GM21367 (cell line): ENCODE data around the gene MGAT5.

Source experiments
- ATAC-seq: cut with Tn5 transposase; IDR thresholded peaks from one replicate; pipeline ENCODE4 v1.9.1; 2021; ENCODE audit not compliant: unreplicated experiment

MGAT5 gene, protein sequence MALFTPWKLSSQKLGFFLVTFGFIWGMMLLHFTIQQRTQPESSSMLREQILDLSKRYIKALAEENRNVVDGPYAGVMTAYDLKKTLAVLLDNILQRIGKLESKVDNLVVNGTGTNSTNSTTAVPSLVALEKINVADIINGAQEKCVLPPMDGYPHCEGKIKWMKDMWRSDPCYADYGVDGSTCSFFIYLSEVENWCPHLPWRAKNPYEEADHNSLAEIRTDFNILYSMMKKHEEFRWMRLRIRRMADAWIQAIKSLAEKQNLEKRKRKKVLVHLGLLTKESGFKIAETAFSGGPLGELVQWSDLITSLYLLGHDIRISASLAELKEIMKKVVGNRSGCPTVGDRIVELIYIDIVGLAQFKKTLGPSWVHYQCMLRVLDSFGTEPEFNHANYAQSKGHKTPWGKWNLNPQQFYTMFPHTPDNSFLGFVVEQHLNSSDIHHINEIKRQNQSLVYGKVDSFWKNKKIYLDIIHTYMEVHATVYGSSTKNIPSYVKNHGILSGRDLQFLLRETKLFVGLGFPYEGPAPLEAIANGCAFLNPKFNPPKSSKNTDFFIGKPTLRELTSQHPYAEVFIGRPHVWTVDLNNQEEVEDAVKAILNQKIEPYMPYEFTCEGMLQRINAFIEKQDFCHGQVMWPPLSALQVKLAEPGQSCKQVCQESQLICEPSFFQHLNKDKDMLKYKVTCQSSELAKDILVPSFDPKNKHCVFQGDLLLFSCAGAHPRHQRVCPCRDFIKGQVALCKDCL

DNA sequence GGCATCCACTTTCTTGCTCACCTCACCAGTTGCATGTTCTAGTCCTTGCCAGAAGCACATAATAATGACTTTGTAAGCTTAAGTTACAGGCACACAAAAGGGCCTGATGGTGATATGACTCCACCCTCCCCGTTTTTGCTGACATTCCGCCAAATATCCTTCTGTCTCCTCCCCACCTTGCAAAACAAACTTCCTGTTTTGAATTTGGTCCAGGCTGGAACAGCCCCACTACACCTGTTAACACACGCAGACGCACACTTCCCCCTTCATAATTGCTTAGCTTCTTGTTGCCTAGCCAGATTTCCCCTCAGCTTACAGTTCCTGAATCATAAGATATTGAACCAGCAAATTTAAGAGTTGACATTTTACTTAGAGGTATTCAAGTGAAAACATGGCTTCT lies at the start of gene MGAT5:
Gene MGAT5, plus strand, starts transcription at position 269 of the 400 bp plus-strand sequence. CDS start 332 bp downstream, outside the sequence.
- peak; percentile 1 for ATAC-seq

DNA sequence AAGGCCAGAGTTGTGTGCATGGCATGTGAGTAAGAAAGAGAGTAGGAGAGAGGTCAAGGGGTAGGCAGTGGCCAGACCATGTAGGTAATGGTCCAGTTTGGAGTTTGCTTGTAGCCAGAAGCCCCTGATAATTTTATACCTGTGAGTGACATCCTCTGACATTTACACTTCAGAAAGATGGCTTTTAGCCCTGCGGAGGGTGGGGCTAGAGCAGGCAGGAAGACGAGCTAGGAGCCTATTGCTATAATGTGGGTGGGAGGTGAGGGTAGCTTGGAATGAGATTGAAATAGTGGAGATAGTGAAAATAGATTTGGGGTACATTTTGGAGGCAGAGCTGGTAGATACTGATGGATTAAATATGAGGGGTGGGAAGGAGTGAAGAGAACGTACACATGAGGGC lies 48.8 kb upstream of the MGAT5 start:
- ATAC-seq: no peak

DNA sequence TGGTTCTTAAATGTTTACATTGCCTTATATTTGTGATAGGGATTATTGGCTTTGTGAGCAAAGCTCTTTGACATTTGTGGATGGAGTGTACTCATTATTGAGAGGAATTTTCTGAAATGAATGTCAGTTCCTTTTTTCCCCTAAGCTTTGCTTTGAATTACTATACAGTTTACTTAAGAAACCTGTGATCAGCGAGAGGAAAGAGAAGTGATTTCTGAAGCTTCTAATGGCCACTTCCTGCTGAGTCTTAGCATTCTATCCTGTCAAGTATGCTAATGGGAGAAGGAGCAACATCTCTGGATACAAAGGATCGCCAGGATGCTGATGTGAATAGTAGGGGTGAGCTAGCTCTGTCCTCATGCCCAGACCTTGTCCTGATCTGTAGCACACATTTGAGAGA lies 47.8 kb upstream of the MGAT5 start:
- no peak for ATAC-seq

DNA sequence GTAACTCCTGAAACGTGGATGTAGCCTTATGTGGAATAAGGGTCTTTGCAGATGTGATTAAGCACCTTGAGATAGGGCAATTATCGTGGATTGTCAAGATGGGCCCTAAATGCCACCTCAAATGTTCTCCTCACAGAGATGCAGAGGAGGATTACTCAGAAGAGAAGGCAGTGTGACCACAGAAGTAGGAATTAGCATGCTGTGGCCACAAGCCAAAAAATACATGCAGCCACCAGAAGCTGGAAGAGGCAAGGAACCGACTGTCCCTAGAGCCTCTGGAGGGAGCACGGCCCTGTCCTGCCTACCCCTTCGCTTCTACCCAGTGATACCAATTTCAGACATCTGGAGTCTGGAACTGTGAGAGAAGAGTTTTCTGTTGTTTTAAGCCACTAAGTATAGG lies 47.3 kb upstream of the MGAT5 start:
- no peak for ATAC-seq

DNA sequence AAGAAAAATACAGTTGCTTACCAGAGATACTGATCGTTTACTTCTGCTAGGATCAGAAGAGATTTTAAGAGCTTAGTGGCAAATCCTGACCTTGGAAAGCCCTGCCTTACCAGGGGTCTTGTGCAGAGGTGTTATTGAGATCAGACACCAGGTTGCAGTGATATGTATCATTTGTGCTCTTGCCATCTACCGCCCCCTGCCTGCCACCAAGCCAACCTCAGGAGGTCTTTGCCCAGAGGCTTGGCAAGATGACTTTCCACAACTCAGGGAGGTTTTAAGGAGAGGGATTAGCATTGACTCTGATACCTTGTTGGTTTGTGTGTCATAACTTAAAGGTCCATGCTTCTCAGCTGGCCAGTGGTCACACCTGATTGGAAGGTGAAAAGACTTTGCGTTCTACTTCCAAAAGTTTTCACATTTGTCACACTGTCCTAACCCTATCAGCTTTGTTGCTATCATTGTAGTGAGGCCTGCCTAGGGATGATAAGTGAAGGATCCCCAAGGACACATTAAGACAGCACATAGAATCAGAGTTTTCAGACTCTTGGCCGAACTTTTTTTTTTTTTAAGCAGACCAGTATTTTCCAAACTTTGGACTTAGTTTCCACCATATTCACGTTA lies 46.2 kb upstream of the MGAT5 start:
- ATAC-seq: peak; percentile 76

DNA sequence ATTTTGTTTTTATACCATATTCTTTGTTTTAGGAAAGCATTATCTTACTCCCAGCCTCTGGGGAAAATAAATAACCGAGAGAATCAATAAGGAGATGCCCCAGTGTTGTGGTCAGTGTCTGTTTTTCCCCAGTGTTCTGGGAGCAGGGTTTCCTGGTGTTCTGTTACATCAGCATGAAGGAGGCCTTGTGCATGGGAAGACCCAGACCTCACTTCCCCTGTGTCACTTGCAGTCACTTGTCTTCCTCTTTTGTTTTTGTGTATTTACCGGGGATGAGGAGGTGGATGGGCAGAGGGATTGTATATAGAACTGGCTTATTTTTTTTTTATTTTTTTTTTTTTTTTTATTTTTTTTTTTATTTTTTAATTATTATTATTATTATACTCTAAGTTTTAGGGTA lies 45.0 kb upstream of the MGAT5 start:
- ATAC-seq: no peak

DNA sequence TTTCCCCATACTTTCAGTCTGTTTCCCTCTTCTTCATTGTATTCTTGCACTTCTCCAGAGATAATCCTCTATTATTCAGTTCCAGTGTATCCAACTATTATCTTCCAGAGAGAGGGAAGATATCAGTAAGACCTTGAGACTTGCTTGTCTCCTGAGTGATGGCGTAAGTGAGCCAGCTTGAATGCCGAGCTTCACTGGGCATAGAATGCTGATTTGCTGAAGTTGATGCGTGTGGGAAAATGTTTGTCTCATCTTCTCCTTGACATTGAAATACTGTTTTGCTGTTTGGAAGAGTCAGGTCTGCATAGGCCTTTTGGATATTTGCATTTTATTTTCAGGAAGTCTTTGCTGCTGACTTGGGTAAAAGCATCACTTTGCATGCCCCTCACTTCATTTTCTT lies 41.1 kb upstream of the MGAT5 start:
- no peak for ATAC-seq

DNA sequence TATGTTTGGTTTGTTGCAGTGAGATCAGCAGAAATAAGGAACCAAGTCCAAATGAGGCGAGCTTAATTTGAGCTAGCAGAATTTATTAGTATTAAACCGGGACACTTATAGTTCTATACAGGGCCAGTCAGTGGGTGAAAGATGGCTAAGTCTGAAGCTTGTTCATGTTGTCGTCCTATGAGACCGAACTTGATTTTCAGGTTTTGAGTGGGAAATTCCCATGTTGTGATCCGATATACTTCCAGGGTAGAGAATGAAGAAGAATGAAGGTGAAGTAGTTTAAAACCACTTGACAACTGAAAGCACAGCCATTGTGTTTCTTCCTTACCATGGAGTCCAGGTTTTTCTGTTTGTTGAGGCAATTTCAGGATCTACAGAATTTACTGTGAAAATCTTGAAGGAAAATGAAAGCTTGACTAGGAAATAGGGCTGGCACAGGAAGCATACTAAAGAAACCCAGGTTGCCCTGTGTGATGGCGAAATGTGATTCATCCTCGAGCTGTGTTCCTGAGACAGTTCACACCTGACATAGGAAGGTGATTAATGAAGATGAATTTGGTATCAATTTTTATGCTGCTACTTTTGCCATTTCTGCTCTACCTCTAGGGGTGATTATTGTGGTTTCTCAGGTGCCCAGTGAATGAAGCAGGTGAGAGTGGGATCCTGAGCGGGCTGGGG lies 37.6 kb upstream of the MGAT5 start:
- ATAC-seq: no peak

DNA sequence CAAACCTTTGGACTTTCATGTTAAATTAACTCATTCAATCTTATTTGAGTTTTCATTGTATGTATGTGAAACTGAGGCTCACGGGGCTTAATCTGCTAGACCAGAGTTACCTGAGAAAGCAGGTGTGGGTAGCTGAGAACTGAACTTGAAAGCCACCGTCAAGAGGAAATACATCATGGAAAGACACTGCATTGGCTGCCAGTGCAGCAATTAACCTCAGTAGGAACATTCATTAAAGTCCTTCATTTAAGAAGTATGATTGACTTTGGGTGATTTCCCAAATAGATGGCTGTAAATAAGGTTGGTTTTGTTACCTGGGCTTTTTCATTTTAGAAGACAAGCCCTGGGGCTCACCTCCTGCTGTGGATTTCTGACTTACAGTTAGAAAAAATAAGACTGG lies 36.5 kb upstream of the MGAT5 start:
- ATAC-seq: no peak

DNA sequence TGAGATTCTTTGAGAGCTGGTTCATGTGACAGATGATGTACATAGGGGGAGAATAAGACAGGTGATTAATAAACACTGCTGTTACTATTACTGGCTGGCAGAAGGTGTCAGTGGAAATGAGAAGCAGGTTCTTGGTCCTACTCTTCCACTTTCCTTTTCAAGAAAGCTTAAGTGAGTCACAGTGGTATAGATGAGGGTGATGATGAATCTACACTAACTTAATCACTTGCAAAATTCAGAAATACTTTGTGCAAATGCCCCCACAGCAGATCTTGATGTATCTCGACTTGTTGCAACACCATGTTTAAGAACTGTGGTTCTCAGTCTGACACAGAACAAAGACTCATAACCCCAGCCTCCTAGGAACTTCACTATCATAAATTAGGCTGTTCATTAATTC lies 35.9 kb upstream of the MGAT5 start:
- peak; percentile 58 for ATAC-seq

DNA sequence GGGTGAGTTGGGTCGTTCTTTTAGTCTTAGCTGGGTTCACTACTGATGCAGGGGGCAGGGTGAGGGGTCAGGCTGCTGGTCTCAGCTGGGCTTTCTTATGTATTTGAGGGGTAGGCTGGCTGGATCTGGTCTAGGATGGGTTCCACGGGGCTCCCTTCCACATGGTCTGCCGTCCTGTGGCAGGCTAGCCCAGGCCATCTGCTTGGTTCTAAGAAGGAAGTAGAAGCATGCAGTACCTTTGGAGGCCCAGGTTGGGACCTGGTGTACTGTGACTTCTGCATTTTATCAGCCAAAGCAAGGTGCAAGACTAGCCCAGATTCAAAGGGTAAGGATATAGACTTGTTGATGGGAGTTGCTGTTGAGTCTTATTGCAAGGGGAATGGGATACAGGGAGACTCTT lies 35.5 kb upstream of the MGAT5 start:
- no peak for ATAC-seq

DNA sequence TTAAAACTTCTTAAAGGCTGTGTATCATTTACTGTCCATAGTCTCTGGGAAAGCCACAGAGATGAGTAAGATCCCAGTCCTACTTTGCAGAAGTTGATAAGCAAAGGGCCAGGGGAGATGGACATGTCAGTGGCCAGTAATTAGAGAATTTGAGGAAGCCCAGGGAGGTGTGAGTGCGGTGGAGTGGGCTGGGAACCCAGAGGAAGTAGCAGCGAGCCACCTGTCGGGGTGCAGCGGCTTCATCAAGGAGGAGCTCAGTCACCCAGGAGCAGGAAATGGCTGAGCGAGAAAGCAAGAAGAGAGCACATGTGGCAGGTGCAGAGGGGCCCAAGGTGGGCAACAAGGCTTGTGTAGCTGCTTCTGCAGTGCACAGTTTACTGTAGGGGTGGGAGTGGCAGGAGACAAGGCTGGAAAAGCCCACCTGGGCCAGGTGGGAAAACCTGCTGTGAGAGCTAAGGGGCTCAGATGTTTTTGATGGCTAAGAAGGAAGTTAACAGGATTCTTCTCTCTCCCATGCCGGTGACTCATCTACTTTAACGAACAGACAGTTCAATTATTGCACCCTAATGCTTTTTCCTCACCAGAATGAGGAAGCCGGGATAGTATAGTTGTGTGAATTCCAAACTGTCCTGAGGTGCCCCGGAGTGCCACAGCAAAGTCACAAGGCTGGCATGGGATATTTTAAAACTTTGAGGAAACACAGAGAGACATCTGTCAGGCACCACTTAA lies 34.8 kb upstream of the MGAT5 start:
- peak; percentile 50 for ATAC-seq

DNA sequence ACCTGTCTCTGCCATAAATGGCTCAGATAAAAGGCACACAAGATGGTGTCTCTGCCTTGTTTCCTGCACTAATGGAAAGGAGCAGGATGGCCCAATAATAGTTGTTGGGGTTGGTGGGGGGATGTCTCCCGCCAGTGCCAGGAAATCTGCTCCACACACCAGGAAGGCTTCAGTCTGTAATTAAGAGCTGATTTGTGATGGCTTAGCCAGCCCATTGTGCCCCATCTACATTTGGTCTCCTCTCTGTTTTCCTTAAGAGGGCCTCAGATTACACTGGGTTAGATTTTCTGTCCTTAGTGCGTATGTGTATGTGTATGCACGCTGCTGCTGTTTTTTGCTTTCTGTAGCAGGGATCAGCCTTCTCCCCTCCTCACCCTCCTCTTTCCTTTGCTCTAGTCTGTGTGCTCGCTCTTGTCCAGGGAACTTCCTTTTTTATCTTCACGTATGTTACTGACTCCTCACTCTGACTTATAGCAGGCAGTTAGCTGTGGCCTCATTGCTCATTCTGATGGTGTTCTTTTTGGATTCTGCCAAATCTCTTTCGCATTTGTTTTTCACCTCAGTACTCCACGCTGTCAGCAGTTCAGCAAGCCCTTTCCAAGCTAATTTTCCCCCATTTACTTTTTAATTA lies 33.4 kb upstream of the MGAT5 start:
- no peak for ATAC-seq

DNA sequence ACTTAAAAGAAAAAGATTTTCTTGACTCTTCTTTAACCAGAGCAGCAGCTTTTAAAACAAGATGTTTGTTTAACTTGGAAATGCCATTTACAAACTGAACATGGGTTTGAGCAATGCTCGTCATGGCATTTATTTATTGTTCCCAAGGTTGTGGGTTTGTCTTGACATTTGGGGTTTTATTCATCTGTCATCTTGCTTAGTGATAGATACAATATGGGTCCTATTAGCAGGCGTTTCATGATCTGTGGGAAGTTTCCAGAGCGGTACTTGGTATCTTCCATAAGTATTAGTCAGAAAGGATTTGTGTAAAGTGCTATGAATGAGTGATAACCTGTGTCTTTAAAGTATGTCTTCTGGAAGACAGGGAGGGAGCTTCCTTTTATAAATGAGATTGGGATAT lies 29.9 kb upstream of the MGAT5 start:
- no peak for ATAC-seq

DNA sequence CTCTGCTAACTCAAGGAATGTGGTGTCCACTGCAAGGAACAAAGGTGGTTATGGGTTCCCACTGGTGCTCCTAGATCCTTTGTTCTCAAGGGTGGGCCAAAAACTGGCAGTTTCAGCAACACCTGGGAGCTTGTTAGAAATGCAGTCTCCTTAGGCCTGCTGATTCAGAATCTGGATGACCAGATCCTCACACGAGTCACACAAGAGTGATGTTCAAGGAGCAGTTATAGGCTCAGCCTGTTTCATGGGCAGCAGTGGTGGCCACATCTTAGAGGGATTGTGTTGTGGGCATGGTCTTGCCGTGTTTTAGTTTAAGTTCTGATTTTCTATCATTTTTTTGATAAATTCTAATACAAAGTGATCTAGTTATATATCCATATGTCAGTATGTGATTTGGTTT lies 28.7 kb upstream of the MGAT5 start:
- no peak for ATAC-seq

DNA sequence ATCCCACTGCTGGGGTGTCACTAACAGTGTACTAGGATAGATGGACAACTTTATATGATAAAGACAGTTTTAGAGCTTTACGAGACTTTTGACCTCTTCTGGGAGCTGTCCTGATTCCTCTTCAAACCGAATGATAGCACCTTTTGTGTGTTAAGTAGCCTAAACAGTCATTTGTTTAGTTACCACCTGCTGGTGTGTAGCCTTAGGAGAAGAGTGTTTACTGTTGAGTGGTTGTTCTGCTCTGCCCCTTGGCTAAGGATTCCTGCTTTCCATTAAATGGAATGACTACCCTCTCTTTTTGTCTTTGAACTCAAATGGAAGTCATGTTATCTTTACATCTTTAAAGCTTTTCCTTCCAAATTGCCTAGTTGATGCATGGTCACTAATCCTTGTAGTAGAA lies 28.0 kb upstream of the MGAT5 start:
- no peak for ATAC-seq

DNA sequence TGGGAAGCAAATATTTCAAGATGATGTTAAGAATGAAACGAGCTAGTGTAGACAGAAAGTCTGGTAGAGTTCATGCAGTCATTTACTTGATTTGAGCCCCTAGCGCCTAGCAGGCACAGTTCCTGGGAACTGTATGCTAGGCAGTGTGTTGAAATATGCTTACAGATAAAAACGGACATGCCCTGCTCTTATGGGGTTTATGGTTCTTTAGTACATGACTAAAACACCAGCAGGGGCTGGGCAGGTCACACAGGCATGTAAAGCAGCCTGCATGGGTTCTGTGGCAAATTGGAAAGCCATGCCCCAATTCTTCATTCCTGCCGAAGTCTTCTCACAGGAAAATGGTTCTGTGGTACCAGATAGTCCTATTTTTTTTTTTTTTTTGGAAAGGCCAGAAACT lies 27.3 kb upstream of the MGAT5 start:
- no peak for ATAC-seq

DNA sequence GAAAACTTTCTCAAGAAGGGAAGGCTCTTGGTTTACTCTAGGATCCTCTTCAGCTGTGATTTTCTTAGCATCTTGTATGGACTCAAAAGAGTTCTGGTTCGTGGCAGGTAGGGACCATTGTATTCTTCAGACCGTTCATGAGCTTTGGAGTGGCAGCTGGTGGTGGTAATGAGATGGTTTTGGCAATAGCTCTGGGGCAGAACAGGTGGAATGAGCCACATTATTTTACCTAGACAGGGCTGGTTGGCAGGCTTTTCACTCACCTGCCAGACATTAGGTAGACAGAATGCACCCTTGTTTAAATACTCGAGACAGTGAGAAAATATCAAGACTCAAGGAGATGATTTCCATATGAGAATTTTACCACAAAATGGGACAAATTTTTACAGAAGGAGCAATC lies 26.2 kb upstream of the MGAT5 start:
- ATAC-seq: no peak

DNA sequence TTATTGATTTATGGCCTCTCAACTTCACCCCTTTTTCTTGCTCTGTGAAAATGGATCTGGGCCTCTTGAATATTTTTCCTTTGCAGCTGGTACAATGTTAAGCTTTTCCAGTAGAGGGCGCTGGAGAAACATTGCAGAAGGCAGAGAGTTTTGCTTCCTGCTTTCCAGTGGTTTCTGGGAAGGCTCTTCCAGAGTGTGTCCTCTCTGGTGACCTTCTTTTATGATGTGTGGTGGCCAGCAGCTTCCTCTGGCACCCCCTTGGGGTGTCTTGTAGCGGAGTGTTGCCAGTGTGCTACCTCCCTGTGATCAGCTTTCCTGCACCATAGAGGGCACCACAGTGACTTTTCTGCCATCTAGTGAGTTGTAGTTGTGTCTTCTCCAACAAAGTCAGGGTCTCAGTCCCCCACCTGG lies 25.4 kb upstream of the MGAT5 start:
- ATAC-seq: no peak

DNA sequence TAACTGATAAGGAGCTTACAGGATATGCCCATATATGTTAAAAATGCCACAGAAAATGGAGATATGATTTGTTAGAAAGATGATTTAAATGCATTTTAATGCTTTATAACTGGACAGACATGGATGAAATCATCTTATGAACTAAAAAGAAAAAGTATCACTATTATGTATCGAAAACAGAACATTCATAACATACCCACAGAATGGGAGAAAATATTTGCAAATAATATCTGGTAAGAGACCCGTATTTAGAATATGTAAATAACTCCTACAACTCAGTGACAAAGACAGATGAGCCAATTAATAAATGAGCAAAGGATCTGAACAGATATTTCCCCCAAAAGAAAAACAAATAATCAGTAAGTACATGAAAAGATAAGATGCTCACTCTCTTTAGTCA lies 24.3 kb upstream of the MGAT5 start:
- ATAC-seq: no peak
